ENCODE results near the gene PBX3. TPM values are rescaled to one million over a fixed set of nuclear protein-coding genes. Genes with fewer than 3 reads are reported as not detected.

The PBX3 gene
- total RNA-seq, 1 experiment from 2014 or later: 7.7 TPM

DNA sequence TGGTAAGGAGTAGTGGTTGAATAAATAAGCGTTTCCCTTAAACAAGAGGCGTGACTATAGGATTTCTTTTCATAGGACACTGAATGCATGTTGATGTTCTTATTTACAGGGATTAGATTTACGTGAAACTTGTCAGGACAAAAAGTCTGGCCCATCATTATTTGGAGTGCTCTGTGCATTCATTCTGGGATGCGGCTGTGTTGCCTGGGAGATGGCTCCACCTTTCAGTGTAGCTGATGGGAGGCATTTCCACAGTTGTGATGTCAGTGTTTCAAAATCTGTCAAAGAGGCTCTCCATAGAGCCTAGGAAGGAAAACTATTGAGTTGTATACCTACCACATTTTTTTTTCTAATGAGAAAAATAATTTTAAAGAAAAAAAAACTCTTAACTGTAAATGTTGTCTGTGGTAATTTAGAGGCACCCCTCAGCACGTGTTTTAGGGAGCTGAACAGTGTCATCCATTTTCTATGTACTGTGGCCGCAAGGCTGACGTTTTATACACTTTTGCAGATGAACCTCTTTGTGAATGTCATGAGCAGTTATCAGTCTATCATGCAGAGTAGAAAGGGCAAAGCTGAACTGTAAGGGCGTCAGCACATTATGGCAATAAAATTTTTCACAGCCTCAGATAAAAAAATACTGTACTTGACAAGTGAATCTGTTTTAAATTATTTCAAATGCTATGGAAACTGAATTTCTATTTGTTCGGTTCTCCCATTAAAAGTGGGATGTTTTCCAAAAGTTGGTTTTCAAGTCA is 202.7 kb downstream of the PBX3 start:
- intact Hi-C loops (cut with micrococcal nuclease; ENCODE audit: unreplicated experiment): no loop called here
- H3K27me3 ChIP-seq (replicated peaks; ENCODE audit: control insufficient read depth, insufficient read depth, low read length): no peaks in the 10 kb centered on the region

DNA sequence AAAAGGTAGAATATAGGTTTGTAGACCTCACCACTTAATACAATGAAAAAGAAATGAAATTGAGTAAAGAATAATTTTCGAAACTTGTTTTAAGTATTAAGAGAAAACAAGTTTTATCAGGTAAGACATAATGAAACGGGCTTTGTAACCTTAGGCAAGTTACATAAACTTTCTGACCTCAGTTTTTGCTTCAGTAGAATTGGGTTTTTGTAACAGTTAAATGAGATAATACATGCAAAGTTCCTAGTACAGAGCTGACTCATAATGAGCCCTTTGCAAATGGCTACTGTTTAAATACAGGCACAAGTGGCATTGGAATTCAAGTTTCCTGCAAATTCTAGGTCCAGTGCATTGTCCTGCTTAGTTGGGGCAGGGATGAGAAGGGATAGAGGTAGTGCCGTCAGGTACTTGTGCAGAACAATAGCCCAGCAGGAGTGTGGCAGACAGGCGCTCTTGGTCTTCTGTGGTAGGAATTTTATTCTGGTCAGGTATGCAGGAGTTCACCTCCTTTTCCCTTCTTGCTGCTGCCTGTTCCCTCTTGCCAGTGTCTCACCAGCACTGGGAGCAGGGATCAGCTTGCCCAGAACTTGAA is 203.8 kb downstream of the PBX3 start:
- H3K36me3 ChIP-seq (ENCODE audit: control insufficient read depth, insufficient read depth, low read length): no peaks in the 10 kb centered on the region
- Mint-ChIP-seq H3K9me3 (ENCODE audit: unreplicated experiment) (peaks cover 17% of the 10 kb centered on the region), H3K4me1 (ENCODE audit: low read depth, unreplicated experiment) (peaks cover 13% of the 10 kb centered on the region), H3K36me3 (ENCODE audit: insufficient read depth, unreplicated experiment) (no peaks in the 10 kb centered on the region), H3K4me3 (ENCODE audit: unreplicated experiment) (no peak overlapping the region), H3K27ac (ENCODE audit: unreplicated experiment) (no peak overlapping the region), H3K27me3 (ENCODE audit: insufficient read depth, unreplicated experiment) (no peaks in the 10 kb centered on the region)
- H3K27me3 ChIP-seq (replicated peaks; ENCODE audit: control insufficient read depth, insufficient read depth, low read length): no peaks in the 10 kb centered on the region
- intact Hi-C loops (cut with micrococcal nuclease; ENCODE audit: unreplicated experiment): no loop called here
- DNase-seq: no peak
- BruUV-seq (replicated peaks): no TSS peak
- no peak overlapping the region for H3K4me3 ChIP-seq (ENCODE audit: low read depth, low read length)
- ChIA-PET POLR2A (no interaction called here), CTCF (no interaction called here)
- H3K9me3 ChIP-seq: peaks cover 5% of the 10 kb centered on the region; the same call in 1 of the 2 replicates
- peaks cover 20% of the 10 kb centered on the region for H3K4me1 ChIP-seq
- TF ChIP-seq, protein P1, sequence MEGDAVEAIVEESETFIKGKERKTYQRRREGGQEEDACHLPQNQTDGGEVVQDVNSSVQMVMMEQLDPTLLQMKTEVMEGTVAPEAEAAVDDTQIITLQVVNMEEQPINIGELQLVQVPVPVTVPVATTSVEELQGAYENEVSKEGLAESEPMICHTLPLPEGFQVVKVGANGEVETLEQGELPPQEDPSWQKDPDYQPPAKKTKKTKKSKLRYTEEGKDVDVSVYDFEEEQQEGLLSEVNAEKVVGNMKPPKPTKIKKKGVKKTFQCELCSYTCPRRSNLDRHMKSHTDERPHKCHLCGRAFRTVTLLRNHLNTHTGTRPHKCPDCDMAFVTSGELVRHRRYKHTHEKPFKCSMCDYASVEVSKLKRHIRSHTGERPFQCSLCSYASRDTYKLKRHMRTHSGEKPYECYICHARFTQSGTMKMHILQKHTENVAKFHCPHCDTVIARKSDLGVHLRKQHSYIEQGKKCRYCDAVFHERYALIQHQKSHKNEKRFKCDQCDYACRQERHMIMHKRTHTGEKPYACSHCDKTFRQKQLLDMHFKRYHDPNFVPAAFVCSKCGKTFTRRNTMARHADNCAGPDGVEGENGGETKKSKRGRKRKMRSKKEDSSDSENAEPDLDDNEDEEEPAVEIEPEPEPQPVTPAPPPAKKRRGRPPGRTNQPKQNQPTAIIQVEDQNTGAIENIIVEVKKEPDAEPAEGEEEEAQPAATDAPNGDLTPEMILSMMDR (IDR thresholded peaks at IDR 0.05; ENCODE audit: insufficient read depth in 1 of 2, low read depth in 1 of 2, low read length in 1 of 2, severe bottlenecking in 1 of 2, unreplicated experiment in 1 of 2): no peak

More for the DNA sequence above, 202.7 kb downstream of the PBX3 start:
- H3K27me3 Mint-ChIP-seq (ENCODE audit: insufficient read depth, unreplicated experiment): no peaks in the 10 kb centered on the region
- CTCF ChIA-PET: no interaction called here
- POLR2A ChIA-PET: no interaction called here
- H3K36me3 Mint-ChIP-seq (ENCODE audit: insufficient read depth, unreplicated experiment): no peaks in the 10 kb centered on the region
- Histone ChIP-seq H3K36me3 (ENCODE audit: control insufficient read depth, insufficient read depth, low read length) (no peaks in the 10 kb centered on the region), H3K4me3 (ENCODE audit: low read depth, low read length) (no peak overlapping the region), H3K4me1 (peaks cover 12% of the 10 kb centered on the region), H3K9me3 (peaks cover 5% of the 10 kb centered on the region; the same call in 1 of the 2 replicates)
- TF ChIP-seq, protein P1 (IDR thresholded peaks at IDR 0.05; ENCODE audit: insufficient read depth in 1 of 2, low read depth in 1 of 2, low read length in 1 of 2, severe bottlenecking in 1 of 2, unreplicated experiment in 1 of 2): no peak
- H3K9me3 Mint-ChIP-seq (ENCODE audit: unreplicated experiment): peaks cover 19% of the 10 kb centered on the region
- no peak overlapping the region for H3K27ac Mint-ChIP-seq (ENCODE audit: unreplicated experiment)
- H3K4me1 Mint-ChIP-seq (ENCODE audit: low read depth, unreplicated experiment): peaks cover 7% of the 10 kb centered on the region
- no peak overlapping the region for H3K4me3 Mint-ChIP-seq (ENCODE audit: unreplicated experiment)
- no peak for DNase-seq
- no TSS peak for BruUV-seq (replicated peaks)

DNA sequence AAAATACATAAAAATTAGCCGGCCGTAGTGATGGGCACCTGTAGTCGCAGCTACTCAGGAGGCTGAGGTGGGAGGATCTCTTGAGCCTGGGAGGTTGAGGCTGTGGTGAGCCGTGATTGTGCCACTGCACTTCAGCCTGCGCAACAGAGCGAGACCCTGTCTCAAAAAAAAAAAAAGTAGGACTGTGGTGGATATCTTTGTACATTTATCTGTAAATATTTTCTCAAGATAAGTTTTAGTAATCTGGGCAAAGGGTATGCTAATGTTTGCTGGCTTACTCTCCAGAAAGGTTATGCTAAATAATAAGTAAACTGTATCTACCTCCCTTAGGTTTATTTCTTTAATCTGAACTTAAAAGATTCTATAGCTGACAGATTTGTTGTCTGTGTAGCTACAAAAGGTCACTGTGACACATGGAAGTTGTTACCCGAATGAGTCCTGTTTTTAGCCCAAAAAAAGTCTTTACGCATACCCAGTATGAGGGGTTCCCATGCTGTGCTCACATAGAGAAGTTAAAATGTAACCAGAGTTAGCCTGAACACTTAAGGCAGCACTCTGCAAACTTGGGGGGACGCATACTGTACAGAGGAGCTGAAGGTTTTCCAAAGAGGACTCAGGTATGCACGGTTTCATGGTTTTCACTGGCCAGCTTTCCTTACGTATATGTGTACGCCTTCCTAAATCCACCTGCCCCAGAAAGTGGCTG is 206.3 kb downstream of the PBX3 start:
- H3K36me3 ChIP-seq (ENCODE audit: control insufficient read depth, insufficient read depth, low read length): no peaks in the 10 kb centered on the region
- intact Hi-C loops (cut with micrococcal nuclease; ENCODE audit: unreplicated experiment): no loop called here
- DNase-seq: peak; percentile 27 to 53
- Mint-ChIP-seq H3K36me3 (ENCODE audit: insufficient read depth, unreplicated experiment) (no peaks in the 10 kb centered on the region), H3K9me3 (ENCODE audit: unreplicated experiment) (no peaks in the 10 kb centered on the region), H3K4me1 (ENCODE audit: low read depth, unreplicated experiment) (peaks cover 13% of the 10 kb centered on the region), H3K27ac (ENCODE audit: unreplicated experiment) (peak overlapping the region; percentile 30), H3K27me3 (ENCODE audit: insufficient read depth, unreplicated experiment) (no peaks in the 10 kb centered on the region), H3K4me3 (ENCODE audit: unreplicated experiment) (peak overlapping the region; percentile 17)
- H3K4me1 ChIP-seq: peaks cover 20% of the 10 kb centered on the region
- TF ChIP-seq, protein P1 (IDR thresholded peaks at IDR 0.05; ENCODE audit: insufficient read depth in 1 of 2, low read depth in 1 of 2, low read length in 1 of 2, severe bottlenecking in 1 of 2, unreplicated experiment in 1 of 2): no peak
- no peaks in the 10 kb centered on the region for H3K27me3 ChIP-seq (replicated peaks; ENCODE audit: control insufficient read depth, insufficient read depth, low read length)
- no TSS peak for BruUV-seq (replicated peaks)
- ChIA-PET CTCF (no interaction called here), POLR2A (no interaction called here)
- no peaks in the 10 kb centered on the region for H3K9me3 ChIP-seq
- H3K4me3 ChIP-seq (ENCODE audit: low read depth, low read length): no peak overlapping the region

Data from Caco-2 (cell line).